NCI-H1105 treated with DMSO at 0.1 percent for 48 hours (cell line): ENCODE measurements around the gene PIM1.
A peak's percentile ranks its signal among the peaks of the same experiment; 100 is the strongest.

ENCODE experiments used
- DNase-seq: peaks from one replicate; lab custom pipeline; 2025; lab: John Stamatoyannopoulos, UW

Gene PIM1

GRCh38 chr6:37137201-37138090 is 32.5 kb upstream of the PIM1 start:
- no peak for DNase-seq

- DNase-seq: no peak
Measured at GRCh38 chr6:37138856-37139229, 31.1 kb upstream of the PIM1 start.

GRCh38 chr6:37139230-37139962 is 30.6 kb upstream of the PIM1 start:
- DNase-seq: no peak

- DNase-seq: no peak
Measured at GRCh38 chr6:37140145-37140544, 29.8 kb upstream of the PIM1 start.

GRCh38 chr6:37141281-37142049 is 28.5 kb upstream of the PIM1 start:
- no peak for DNase-seq

GRCh38 chr6:37142050-37142614 is 27.8 kb upstream of the PIM1 start:
- DNase-seq: no peak

- no peak for DNase-seq
Measured at GRCh38 chr6:37143585-37143984, 26.4 kb upstream of the PIM1 start.

- no peak for DNase-seq
Measured at GRCh38 chr6:37145443-37145842, 24.5 kb upstream of the PIM1 start.

GRCh38 chr6:37146735-37147157 is 23.2 kb upstream of the PIM1 start:
- DNase-seq: no peak

GRCh38 chr6:37149745-37150144 is 20.2 kb upstream of the PIM1 start:
- DNase-seq: no peak

GRCh38 chr6:37150314-37150713 is 19.6 kb upstream of the PIM1 start:
- no peak for DNase-seq

- DNase-seq: no peak
Measured at GRCh38 chr6:37155394-37156312, 14.3 kb upstream of the PIM1 start.

GRCh38 chr6:37158508-37158907 is 11.4 kb upstream of the PIM1 start:
- no peak for DNase-seq

- no peak for DNase-seq
Measured at GRCh38 chr6:37160922-37161778, 8.8 kb upstream of the PIM1 start.

- DNase-seq: no peak
Measured at GRCh38 chr6:37162740-37163139, 7.2 kb upstream of the PIM1 start.

- DNase-seq: peak; percentile 33
Measured at GRCh38 chr6:37168163-37168758, 1.7 kb upstream of the PIM1 start.

GRCh38 chr6:37168811-37169495 is 999 bp upstream of the PIM1 start:
- peak; percentile 70 for DNase-seq

- peak; percentile 40 for DNase-seq
Measured at GRCh38 chr6:37170273-37171200, 585 bp downstream of the PIM1 start.
